Skeletal muscle tissue (tissue), 4 donors: Measurements from ENCODE around the gene SERPINE1. TPM values are rescaled to one million over a fixed set of nuclear protein-coding genes. Genes with fewer than 3 reads are reported as not detected.

Experiments used
- H3K27ac ChIP-seq: one replicate; pipeline ENCODE4 v1.7.0; 2013; ENCODE audit warnings: mild to moderate bottlenecking, low read depth, low read length, inconsistent platforms
- H3K27me3 ChIP-seq, 3 donors: one replicate each; pipeline ENCODE4 v1.7.0; 2013; ENCODE audit warnings: low read length in 3 of 3; ENCODE audit not compliant: control insufficient read depth in 3 of 3, insufficient read depth in 3 of 3
- H3K36me3 ChIP-seq, 3 donors: one replicate each; pipeline ENCODE4 v1.7.0; 2013; ENCODE audit warnings: low read length in 3 of 3; ENCODE audit not compliant: control insufficient read depth in 3 of 3, insufficient read depth in 3 of 3
- H3K4me1 ChIP-seq, 3 donors: one replicate each; pipeline ENCODE4 v1.7.0; 2013; ENCODE audit warnings: low read length in 3 of 3, mild to moderate bottlenecking in 3 of 3; ENCODE audit not compliant: control insufficient read depth in 3 of 3, insufficient read depth in 3 of 3
- H3K4me3 ChIP-seq, 3 donors: one replicate each; pipeline ENCODE4 v1.7.0; 2013; ENCODE audit warnings: low read length in 3 of 3
- H3K9ac ChIP-seq, 3 donors: one replicate each; pipeline ENCODE4 v1.7.0; 2013; ENCODE audit warnings: low read length in 3 of 3, mild to moderate bottlenecking in 3 of 3, moderate library complexity in 2 of 3, low read depth in 1 of 3
- H3K9me3 ChIP-seq, 3 donors: one replicate each; pipeline ENCODE4 v1.7.0; 2013; ENCODE audit warnings: low read length in 3 of 3; ENCODE audit not compliant: control insufficient read depth in 3 of 3
- total RNA-seq: library from RNA; depleted of rRNA; stranded (reverse); fragments of >200 nt; gene quantifications from one replicate; pipeline ENCODE4 v1.2.3, GENCODE V29; 2014
- donor health status: Osteomylitis.

The SERPINE1 gene
- total RNA-seq, 1 donor from 2014 or later, result 2.1 TPM

- Histone ChIP-seq H3K9ac (peak within 1 kb of the TSS in 2 of 3 donors; percentile 67 to 73), H3K27me3 (peaks cover 5 to 8% (median 5%) of the 10 kb centered on the region in 3 donors), H3K9me3 (no peaks in the 10 kb centered on the region), H3K4me3 (peak within 1 kb of the TSS; percentile 67 to 77 (median 74)), H3K4me1 (peaks cover 8 to 14% (median 11%) of the 10 kb centered on the region in 3 donors), H3K36me3 (peaks cover 10 to 20% (median 13%) of the 10 kb centered on the region in 3 donors), H3K27ac (no peak within 1 kb of the TSS)
Measured at GRCh38 chr7:101153969-101154692, 27.2 kb downstream of the SERPINE1 start, which contains the start of gene AP1S1. AP1S1 (plus strand) TSS chr7:101154476; CDS start chr7:101154515, 39 bp downstream.

GRCh38 chr7:101154693-101155102, 27.8 kb downstream of the SERPINE1 start:
- Histone ChIP-seq H3K4me1 (peaks cover 8 to 14% (median 11%) of the 10 kb centered on the region in 3 donors), H3K4me3 (peak overlapping the region; percentile 67 to 77 (median 74)), H3K27ac (no peak overlapping the region), H3K27me3 (peaks cover 0 to 6% (median 5%) of the 10 kb centered on the region in 3 donors), H3K9me3 (no peaks in the 10 kb centered on the region), H3K36me3 (peaks cover 12 to 23% (median 14%) of the 10 kb centered on the region in 3 donors), H3K9ac (peak overlapping the region in 2 of 3 donors; percentile 67 to 73)

- peaks cover 8 to 14% (median 11%) of the 10 kb centered on the region in 3 donors for H3K4me1 ChIP-seq
- H3K4me3 ChIP-seq, result peak overlapping the region; percentile 67 to 77 (median 74)
- no peak overlapping the region for H3K27ac ChIP-seq
- H3K9ac ChIP-seq, result peak overlapping the region in 2 of 3 donors; percentile 67 to 73
- H3K27me3 ChIP-seq, result peaks cover 3 to 7% (median 5%) of the 10 kb centered on the region in 3 donors
- H3K9me3 ChIP-seq, result no peaks in the 10 kb centered on the region
- peaks cover 17 to 29% (median 19%) of the 10 kb centered on the region in 3 donors for H3K36me3 ChIP-seq
Measured at GRCh38 chr7:101155303-101155702, 28.4 kb downstream of the SERPINE1 start.

- H3K27ac ChIP-seq, result no peak overlapping the region
- H3K9ac ChIP-seq, result no peak overlapping the region
- H3K9me3 ChIP-seq, result no peaks in the 10 kb centered on the region
- peaks cover 8 to 14% (median 11%) of the 10 kb centered on the region in 3 donors for H3K4me1 ChIP-seq
- peaks cover 4 to 9% (median 5%) of the 10 kb centered on the region in 3 donors for H3K27me3 ChIP-seq
- no peak overlapping the region for H3K4me3 ChIP-seq
- peaks cover 17 to 30% (median 20%) of the 10 kb centered on the region in 3 donors for H3K36me3 ChIP-seq
Measured at GRCh38 chr7:101156277-101156676, 29.4 kb downstream of the SERPINE1 start.

- Histone ChIP-seq H3K9ac (no peak overlapping the region), H3K27ac (no peak overlapping the region), H3K4me3 (no peak overlapping the region), H3K36me3 (peaks cover 17 to 30% (median 20%) of the 10 kb centered on the region in 3 donors), H3K9me3 (no peaks in the 10 kb centered on the region), H3K4me1 (peaks cover 8 to 14% (median 11%) of the 10 kb centered on the region in 3 donors), H3K27me3 (peaks cover 7 to 11% (median 10%) of the 10 kb centered on the region in 3 donors)
Measured at GRCh38 chr7:101156866-101157589, 30.1 kb downstream of the SERPINE1 start.

- peaks cover 11 to 18% (median 17%) of the 10 kb centered on the region in 3 donors for H3K4me1 ChIP-seq
- peaks cover 28 to 38% (median 29%) of the 10 kb centered on the region in 3 donors for H3K27me3 ChIP-seq
- H3K27ac ChIP-seq, result no peak overlapping the region
- peaks cover 17 to 30% (median 20%) of the 10 kb centered on the region in 3 donors for H3K36me3 ChIP-seq
- no peak overlapping the region for H3K9ac ChIP-seq
- H3K4me3 ChIP-seq, result no peak overlapping the region
- H3K9me3 ChIP-seq, result no peaks in the 10 kb centered on the region
Measured at GRCh38 chr7:101159696-101160674, 33.1 kb downstream of the SERPINE1 start.

- Histone ChIP-seq H3K36me3 (peaks cover 17 to 30% (median 20%) of the 10 kb centered on the region in 3 donors), H3K27me3 (peaks cover 37 to 46% (median 37%) of the 10 kb centered on the region in 3 donors)
Measured at GRCh38 chr7:101160910-101161309, 34.0 kb downstream of the SERPINE1 start.

GRCh38 chr7:101161692-101162471, 35.0 kb downstream of the SERPINE1 start:
- H3K27ac ChIP-seq, result no peak overlapping the region
- H3K36me3 ChIP-seq, result peaks cover 17 to 29% (median 17%) of the 10 kb centered on the region in 3 donors
- no peak overlapping the region for H3K4me3 ChIP-seq
- H3K9me3 ChIP-seq, result no peaks in the 10 kb centered on the region
- H3K4me1 ChIP-seq, result peaks cover 9 to 21% (median 16%) of the 10 kb centered on the region in 3 donors
- peaks cover 42 to 54% (median 43%) of the 10 kb centered on the region in 3 donors for H3K27me3 ChIP-seq
- no peak overlapping the region for H3K9ac ChIP-seq

More at GRCh38 chr7:101160910-101161309, 34.0 kb downstream of the SERPINE1 start:
- Histone ChIP-seq H3K4me1 (peaks cover 9 to 18% (median 14%) of the 10 kb centered on the region in 3 donors), H3K9me3 (no peaks in the 10 kb centered on the region), H3K9ac (no peak overlapping the region), H3K27ac (no peak overlapping the region), H3K4me3 (no peak overlapping the region)
